GM19035 (cell line): ENCODE data around the gene METTL9.
"Not testable (repeated sequence)": the region's sequence is repeated elsewhere in the genome, so short reads cannot be mapped to it uniquely, and the experiment has no call there.

ENCODE experiments used
- ATAC-seq: cut with Tn5 transposase; IDR thresholded peaks from one replicate; pipeline ENCODE4 v1.9.1; 2021; ENCODE audit not compliant: unreplicated experiment

Gene METTL9

DNA sequence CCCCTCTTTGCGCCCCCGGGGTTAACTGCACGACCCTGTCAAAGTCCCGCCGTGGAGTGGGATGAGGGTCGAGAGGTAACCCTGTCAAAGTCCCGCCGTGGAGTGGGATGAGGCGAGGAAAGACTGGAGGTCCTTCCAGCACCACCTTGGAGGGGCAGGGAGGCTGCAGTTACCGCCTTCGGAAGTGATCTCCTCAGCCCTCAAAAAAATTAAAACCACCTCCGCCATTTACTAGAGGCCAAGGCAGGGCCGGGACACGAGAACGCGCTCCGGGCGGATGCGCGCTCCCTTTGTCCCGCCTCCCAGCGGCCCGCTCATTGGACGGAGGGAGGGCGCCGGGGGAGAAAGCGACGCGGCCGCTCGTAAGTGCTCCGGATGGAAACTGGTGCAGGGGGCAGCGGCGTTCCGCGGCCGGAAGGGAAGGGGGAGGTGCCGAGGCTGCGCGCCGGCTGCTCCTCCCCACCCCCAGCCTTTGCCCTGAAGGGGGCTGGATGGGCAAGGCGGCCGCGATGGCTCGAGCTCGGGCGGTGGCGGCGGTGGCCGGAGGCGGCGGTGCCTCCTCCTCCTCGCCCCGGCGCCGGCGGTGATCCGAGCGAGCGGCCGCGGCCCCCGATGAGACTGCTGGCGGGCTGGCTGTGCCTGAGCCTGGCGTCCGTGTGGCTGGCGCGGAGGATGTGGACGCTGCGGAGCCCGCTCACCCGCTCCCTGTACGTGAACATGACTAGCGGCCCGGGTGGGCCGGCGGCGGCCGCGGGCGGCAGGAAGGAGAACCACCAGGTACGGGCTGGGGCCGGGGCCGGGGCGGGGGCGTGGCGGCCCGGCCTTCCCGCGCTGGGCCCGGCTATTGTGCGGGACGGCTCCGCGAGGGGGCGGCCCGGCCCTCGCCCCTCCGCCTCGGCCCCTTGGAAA, at the start of gene METTL9:
Gene METTL9 (plus strand): TSS at position 456 of the 909 bp plus-strand sequence. CDS start 157 bp downstream, at position 613.
- ATAC-seq, result peak; percentile 93

DNA sequence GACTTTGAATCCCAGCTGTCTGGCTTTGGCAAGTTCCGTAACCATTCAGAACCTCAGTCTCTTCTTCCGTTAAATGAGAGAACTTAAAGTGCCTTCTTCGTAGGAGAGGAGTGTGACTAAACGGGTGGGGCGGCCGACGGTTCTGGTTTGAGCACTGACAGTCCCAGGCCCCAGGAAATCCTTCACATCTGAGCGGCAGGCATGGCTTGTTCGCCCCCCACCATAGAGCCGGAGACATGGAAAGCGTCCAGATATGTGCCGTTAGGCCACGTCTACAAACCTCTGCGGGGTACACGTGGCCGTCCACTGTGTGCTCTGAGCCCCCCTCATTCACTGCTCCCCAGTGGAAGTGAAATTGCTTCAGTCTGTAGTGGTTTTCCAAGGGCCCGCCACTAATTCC, 49.4 kb upstream of the METTL9 start:
- not testable (repeated sequence) for ATAC-seq

DNA sequence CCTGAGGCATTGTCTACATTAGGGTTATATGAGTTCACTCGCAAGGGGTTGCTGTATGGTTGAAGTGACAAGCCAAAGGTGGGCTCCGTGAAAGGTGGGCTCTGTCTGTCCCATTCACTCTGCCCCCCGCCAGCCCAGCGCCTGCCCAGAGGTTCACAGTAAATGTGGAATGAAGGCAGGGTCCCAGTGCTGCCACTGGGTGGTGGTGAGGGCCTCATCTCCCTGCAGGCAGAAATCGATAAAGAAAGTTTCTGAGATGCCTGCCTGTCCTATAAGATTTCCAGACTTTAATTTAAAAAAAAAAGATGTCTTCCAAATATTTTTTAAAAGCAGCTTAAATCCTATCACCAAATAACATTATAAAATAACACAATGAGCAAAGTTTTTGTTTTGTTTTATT, 48.9 kb upstream of the METTL9 start:
- ATAC-seq, result not testable (repeated sequence)

GRCh38 chr16:21551076-21551475, 48.3 kb upstream of the METTL9 start:
- ATAC-seq, result not testable (repeated sequence)

DNA sequence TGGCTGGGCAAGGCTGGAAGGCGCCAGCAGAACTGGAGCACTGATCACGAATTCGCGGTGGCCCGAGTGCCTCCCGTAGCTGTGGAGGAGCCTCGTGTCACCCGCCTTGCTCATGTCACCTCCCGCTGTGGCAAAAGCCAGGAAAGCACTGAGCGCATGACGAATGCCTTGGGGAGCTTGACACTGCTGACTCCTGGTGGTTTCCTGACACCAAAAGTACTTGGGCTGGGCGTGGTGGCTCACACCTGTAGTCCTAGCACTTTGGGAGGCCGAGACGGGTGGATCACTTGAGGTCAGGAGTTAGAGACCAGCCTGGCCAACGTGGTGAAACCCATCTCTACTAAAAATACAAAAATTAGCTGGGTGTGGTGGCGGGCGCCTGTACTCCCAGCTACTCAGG, 47.8 kb upstream of the METTL9 start:
- not testable (repeated sequence) for ATAC-seq

- not testable (repeated sequence) for ATAC-seq
These were observed 45.7 kb upstream of the METTL9 start for GRCh38 chr16:21553481-21554296.

DNA sequence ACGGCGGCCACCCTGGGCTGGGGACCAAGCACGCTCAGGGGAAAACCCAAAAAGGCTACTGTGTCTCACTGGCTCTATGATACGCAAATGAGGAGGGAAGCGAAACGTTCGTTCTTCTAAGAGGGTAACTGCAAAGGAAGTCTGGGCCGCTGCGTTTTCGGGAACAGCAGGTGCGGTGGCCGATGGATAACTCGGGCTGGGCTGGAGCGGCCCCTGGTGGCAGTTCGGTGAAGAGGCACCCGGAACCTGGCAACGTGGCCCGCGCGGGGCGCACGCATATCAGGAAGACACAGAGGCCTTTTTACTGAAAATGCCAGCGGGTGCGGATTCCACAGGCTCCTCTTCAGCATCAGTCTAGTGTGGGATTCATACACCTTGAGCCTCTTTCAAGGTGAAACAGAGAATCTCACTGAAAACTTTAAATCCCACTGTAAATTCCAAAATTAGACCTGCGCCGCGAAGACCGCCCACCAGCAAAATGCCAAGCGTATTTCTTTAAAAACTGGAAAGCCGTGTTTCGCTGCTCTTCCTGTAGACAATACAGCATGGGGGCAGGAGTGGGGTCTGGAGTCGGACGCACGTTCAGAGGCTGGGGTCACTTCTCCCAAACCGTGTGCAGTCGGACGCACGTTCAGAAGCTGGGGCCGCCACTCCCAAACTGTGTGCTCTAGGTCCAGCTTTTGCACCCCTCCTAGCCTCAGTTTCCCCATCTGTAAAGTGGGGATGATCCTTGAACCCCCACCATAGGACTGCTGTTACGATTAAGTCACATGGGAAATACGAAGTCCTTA, 44.4 kb upstream of the METTL9 start:
- peak; percentile 95 for ATAC-seq

DNA sequence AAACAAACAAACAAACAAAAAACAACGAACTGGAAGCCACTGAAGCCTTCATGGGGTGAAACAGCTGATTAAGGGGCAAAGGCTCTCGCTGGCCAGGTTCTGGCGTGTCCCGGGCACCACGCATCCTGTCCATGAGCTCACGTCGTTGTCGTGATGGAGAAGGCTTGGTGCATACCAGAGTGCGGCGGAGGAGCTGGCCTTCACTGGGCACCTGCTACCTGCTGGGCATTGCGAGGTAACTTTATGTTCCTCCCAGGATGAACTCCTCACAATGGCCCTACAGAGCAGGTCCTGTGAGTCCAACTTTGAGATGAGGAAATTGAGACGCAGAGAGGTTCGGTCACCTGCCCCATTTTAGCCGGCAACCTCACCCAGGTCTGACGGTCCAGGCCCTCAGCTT, 43.8 kb upstream of the METTL9 start:
- not testable (repeated sequence) for ATAC-seq

GRCh38 chr16:21556026-21556595, 43.3 kb upstream of the METTL9 start:
- not testable (repeated sequence) for ATAC-seq

DNA sequence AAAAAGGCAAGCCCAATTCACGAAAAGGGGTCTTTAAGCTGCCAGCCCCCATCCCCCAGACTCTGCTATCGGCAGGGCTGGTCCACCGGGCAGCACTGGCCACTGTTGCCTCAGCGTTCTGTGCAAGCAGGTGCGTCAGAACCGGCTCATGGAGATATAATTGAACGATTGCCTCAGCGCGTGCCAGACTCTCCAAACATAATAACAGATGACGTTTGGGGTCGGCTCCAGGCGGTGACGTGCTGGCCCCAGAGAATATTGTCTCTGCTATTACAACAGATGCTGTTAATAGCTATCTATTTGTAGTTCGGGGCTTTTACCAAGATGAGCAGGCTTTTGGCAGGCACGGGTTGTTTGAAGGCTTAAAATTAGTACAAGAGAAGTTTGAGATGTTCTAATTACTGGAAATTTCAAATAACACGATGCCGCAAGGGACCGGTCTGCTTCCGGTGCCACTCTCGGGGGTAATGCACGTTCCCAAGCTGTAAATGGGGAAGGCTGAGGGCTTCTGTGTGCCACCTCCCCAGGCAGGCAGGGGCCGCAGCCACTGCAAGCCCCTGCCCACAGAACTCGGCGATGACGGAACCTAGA, 42.6 kb upstream of the METTL9 start:
- ATAC-seq, result not testable (repeated sequence)

GRCh38 chr16:21560462-21560861, 38.9 kb upstream of the METTL9 start:
- ATAC-seq, result no peak

- no peak for ATAC-seq
These were observed 35.7 kb upstream of the METTL9 start for GRCh38 chr16:21563676-21564075.

GRCh38 chr16:21564367-21564766, 35.0 kb upstream of the METTL9 start:
- ATAC-seq, result not testable (repeated sequence)

GRCh38 chr16:21565507-21565860, 33.9 kb upstream of the METTL9 start:
- ATAC-seq, result no peak

DNA sequence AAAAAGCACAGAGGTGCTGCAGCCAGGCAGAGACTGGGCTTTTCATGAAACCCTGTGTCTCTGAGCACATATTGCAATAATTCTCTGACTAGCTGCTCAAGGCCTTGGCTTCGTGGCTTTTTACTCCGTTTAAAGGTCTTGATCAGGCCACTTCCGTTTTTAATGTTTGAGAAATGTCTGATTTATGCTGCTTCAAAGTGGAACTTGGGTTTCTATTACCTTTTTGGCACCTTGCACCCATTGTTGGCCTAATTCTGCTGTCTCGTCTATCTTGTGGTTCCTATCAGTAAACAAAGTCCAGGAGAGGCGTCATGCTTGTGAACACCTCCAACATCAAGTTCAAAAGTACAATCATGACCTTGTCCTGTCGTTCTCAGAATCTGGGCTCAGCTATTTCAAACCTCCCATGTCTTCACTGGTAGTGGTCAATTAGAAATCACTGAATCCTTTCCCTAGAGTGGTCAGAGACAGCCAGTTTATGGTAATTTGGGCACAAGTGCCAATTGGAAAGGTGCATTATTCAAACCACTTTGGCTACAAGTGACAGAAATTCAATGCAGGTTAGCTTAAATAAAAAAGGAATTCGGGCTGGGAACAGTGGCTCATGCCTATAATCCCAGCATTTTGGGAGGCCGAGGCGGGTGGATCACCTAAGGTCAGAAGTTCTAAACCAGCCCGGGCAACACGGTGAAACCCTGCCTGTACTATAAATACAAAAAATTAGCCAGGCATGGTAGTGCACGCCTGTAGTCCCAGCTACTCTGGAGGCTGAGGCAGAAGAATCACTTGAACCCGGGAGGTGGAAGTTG, 33.3 kb upstream of the METTL9 start:
- no peak for ATAC-seq

- ATAC-seq, result no peak
These were observed 32.4 kb upstream of the METTL9 start for GRCh38 chr16:21566891-21567414.

- not testable (repeated sequence) for ATAC-seq
These were observed 31.9 kb upstream of the METTL9 start for GRCh38 chr16:21567496-21567895.

GRCh38 chr16:21568502-21569189, 30.7 kb upstream of the METTL9 start:
- no peak for ATAC-seq

DNA sequence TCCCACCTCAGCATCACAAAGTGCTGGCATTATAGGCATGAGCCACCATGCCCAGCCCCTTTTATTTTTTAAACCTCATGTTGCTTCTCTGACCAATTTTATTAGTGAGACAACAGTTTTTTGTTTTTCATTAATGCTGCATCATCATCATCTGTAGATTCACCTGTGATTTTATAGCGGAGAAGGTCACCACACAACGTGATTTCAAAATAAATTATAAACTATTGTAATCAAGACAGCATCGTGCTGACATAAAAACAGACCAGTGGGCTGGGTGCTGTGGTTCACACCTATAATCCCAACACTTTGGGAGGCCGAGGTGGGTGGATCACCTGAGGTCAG, 28.7 kb upstream of the METTL9 start:
- no peak for ATAC-seq
